ENCODE results near the gene MBD6.

DNA sequence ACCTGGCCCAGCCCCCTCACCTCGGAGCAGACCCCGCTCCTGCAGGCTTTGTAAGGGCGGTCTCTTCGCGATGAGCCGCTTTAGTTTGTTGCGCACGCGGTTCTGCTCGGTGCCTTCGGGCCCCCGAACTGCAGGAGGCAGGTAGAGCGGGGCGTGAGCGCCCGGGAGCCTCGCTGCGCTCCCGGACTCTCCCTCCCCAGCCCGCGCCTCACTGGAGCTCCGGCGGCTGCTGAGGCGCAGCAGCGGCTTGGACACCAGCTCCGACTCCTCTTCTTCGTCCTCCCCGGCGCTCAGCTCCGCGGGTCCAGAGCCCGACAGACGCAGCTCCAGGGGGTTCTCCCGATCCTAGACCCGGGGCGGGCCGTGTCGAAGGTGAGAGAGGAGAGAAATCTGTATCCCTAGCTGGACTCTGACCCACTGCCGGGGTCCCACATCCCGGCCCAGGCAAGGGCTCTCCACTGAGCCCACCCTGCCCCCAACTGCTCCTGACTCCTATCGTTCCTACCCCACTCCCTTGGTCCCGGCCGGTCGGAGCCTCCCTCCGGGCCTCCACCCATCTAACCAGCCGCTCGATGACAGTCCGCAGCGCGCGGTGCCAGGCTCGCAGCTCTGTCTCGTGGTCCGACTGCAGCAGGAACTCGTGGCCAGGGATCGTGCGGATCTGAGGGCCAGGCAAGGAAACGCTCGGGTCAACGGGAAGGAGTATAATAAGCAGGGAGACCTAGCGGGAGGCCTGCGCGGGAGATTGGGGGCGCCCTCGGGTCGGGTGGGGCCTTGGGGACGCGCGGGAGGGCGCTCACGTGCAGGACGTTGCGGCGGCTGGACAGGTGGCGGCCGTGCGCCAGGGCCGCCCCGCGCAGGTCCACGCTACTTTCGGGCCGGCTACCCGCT is 47.1 kb upstream of the MBD6 start:
- TF ChIP-seq POLR2A (IDR thresholded peaks at IDR 0.05; ENCODE audit: low read length) (no peak), GATA1 (IDR thresholded peaks at IDR 0.05; ENCODE audit: low read depth, low read length) (no peak)
